ELR (cell line): Measurements from ENCODE around the gene SMAD1.
A peak's percentile ranks its signal among the peaks of the same experiment; 100 is the strongest.
"Not testable (repeated sequence)": the region's sequence is repeated elsewhere in the genome, so short reads cannot be mapped to it uniquely, and the experiment has no call there.

Experiments used
- DNase-seq: peaks from one replicate; pipeline ENCODE4 v3.0.0-alpha.2; 2015; ENCODE audit warnings: low read depth

Gene SMAD1

DNA sequence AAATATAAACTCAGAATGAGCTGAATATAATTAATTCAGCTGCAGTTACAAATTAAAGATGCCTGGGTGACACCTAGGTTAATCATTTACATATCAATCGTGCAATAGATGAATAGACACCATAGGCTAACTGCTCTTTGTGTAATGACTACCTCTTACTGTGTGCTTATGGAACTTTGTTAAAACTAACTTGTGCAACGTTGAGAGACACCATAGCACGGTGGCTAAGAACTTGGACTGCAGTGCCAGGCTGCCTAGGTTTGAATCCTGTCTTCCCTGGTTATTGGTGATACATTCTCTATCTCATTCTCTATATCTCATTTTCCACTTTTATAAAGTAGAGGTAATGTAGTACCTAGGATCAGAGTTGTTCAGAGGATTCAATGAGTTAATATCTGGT is 46.9 kb downstream of the SMAD1 start:
- no peak for DNase-seq

DNA sequence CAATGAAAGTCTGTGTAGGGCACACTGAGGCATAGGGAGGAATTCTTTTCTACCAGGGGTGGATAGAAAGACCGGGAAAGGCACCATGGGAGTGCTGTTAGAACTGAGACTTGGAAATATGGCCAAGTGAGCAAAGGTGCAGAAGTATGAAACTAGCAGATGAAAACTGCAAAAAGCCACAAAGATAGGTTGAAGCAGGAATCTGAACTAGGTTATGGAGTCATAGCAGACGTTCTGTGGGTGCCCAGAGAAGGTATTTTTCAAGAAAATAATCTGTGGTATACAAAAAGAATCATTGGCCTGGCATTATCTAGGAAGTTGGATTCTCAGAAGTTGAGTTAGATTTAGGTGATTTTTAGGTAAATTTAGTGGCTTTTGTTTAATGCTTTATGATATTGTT is 48.5 kb downstream of the SMAD1 start:
- DNase-seq = no peak

DNA sequence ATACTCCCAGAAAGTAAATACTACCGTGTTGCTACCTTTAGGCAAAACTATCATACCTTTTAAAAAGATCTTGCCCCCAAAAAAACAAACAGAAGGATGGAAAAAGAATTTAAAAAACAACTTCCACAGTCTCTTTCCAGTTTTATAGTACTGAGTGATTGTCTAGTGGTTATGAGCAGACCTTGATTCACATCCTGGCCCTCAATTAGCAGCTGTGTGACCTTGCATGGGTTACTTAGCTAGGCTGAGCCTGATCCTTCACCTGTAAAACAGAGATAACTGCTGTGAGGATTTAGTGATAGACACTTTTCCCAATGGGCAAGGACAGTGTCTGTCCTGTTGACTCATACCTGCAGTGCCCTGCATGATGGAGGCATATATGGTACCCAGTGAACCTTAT is 49.0 kb downstream of the SMAD1 start:
- no peak for DNase-seq

DNA sequence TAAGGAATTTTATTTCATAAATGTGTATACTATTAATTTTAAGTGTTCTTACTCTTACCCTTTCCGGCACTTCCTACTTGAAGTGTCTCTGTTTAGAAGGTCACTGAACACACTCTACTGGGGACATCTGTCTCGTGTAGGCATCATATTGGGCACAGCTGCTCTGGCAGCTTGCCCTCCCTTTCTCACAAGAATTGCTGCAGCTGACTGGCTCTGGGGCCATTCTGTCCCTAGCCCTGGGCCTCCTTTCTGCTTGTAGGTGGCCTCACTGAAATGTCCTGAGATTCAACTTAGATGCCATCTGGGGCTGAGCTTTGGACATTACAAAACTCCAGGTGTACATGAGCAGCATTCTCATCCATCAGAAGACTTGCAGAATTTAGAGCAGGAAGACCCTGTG is 49.6 kb downstream of the SMAD1 start:
- no peak for DNase-seq

DNA sequence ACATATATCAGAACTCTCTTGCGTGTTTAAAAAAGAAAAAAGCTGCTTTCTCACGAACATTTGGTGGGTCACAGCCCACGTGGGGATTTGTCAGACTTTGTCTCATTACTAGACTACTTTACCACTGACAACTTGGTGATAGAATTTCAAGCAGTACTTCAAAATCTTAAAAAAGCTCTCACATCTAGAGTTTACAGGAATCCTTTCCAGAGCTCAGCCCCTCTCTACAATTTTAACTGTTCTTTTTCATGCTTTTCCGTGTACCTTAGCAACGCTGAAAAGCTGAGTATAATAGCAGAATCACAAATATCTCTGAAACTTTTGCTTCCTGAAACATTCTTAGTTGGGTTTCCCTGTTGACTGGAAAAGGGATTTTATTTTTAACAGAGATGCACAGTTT is 50.2 kb downstream of the SMAD1 start:
- no peak for DNase-seq

DNA sequence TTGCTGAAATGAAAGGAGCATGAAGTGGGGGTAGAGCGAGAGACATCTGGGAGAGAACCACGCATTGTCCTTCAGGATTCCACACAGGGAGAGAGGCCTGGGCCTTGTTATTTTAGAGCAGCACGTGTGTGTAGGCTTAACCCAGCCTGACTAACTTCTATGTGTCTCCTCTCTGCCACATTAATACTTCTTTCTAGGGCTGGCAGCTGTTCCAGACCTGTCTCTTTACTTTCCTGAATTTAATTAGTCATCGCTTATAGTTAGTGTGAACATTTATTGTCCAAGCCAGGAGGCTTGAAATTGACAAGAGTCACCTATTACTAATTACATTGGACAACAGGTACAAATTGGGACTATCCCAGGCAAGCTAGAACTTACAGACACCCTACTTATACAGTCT is 51.3 kb downstream of the SMAD1 start:
- no peak for DNase-seq

DNA sequence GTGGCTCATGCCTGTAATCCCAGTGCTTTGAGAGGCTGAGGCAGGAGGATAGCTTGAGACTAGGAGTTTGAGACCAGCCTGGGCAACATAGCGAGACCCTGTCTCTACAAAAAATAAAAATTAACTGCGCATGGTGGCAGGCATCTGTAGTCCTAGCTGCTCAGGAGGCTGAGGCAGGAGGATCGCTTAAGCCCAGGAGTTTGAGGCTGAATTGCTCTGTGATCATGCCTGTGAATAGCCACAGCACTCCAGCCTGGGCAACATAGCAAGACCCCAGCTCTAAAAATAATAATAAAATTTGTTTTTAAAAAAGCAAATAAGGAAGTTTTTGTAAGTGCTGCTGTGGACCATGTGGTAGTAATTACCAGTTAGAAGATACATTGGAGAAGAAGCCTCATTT is 51.8 kb downstream of the SMAD1 start:
- not testable (repeated sequence) for DNase-seq

DNA sequence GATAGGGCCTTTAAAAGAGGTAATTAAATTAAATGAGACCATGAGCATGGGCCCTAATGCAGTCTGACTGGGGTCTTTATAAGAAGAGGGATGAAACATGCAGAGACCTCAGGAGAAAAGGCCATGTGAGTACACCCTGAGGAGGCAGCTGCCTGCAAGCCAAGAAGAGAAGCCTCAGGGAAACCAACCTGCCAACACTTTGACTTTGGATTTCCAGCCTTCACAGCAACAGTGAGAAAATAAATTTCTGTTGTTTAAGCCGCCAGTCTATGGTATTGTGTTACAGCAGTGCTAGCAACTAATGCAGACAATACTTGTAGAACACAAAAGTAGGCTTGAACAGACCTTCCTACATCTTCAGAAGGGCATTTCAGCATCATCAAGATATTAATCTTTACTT is 52.3 kb downstream of the SMAD1 start:
- no peak for DNase-seq

DNA sequence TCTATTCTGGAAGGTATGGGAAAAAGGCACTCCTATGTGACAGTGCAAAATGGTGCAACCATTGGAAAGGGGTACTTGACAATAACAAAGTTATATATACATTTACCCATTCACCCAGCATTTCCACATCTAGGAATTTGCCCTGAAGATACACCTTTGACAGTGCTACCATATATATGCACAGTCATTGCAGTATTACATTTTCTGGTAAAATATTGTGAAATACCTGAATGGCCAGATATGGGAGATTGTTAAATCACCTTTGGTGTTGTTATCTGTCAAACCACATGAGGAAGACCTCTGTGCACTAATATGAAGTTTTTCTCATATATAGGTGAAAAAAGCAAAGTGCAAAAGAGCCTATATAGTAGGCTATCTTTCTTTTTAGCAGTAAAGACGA is 53.5 kb downstream of the SMAD1 start:
- DNase-seq = no peak

DNA sequence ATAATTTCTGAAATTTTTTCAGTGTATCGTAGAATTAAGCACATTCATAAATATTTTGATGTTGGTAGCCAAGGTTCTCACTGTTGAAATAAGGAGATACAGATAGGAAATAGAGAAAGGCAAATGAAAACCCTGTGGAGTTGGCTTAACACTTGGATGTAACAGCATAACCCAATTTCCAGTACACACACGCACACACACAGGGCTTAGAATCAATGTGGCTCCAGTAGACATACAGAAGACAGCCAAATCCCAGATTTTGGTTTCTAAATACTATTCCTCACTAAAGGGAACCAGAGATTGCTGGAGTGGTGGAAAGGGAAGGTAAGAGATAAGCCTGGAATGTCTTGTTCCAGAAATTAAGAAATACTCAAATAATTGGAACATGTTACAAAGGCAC is 54.4 kb downstream of the SMAD1 start:
- no peak for DNase-seq

DNA sequence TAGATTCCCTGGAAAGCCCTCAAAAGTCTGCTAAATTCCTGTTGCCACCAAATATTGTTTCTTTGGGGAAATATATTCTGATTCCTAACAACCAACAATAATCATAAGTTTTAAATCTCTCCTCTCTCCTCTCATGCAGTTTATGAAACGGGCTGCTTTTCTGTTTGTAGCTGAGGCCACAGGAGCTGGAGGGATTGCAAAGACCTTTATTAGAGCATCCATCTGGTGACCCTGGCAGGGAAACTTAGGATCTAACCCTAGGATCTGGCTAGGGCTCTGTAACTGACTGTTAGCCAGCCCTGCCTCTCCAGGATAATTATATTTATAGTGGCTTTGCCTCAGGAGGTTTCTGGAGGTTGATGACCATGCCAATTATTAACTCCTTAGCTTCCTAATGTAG is 56.9 kb downstream of the SMAD1 start:
- DNase-seq = no peak

DNA sequence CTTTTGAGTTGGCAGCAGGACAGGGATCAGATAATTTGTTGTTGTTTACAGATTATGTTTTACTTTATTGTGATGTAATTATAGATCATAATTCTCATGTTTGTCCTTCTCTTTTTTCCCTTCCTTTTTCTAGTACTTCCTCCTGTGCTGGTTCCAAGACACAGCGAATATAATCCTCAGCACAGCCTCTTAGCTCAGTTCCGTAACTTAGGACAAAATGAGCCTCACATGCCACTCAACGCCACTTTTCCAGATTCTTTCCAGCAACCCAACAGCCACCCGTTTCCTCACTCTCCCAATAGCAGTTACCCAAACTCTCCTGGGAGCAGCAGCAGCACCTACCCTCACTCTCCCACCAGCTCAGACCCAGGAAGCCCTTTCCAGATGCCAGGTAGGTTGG is 58.0 kb downstream of the SMAD1 start:
- no peak for DNase-seq

DNA sequence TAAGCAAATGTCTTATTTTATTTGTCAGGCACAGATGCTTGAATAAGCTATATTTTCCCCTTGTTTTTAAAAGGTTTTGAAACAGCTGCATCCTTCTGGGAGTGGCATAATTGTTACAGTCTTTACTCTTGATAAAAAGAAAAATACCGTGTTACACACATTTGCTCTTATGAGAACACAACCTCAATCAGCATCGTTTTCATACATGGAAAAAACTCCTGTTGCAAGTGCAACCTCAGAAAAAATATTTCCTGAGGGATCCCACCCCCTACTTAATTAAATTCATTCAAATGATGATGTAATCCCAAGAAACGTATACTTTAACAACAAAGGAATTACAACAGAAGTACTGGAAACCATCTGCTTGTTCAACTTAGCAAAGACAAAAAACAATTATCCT is 58.6 kb downstream of the SMAD1 start:
- DNase-seq = no peak

DNA sequence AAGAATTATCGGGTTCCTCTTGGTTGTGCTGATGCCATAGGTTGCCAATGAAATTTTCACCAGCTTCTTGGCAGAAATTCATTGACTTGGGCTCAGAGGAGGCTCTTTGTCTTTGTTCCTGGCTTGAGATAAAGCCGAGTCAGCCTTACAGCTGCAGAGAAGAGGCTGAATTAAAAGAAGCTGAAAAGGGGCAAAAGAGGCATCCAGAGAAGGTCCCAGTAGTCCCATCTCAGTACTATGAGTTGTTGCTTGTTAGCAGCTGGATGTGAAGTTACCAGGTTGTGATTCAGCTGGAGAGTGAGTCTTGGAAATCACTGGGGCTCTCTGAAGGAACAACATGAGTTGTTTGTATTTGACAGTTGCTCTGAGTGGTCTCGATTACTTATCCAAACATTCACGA is 59.7 kb downstream of the SMAD1 start:
- no peak for DNase-seq

DNA sequence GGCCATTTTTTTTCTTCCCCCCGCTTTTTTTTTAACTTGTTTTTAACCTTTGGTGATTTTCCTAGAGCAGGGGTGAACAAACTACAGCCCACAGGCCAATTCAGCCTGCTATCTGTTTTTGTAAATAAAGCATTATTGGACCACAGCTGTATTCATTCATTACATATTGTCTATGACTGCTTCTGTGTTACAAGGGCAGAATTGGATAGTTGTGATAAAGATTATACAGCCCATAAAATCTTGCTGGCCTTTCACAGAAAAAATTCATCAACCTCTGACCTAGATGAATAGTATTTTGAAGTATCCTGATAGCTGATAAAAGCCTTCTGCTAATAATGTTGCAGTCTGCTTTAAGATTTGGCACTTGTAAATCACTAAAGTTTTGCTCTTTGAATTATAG is 63.4 kb downstream of the SMAD1 start:
- DNase-seq = no peak

DNA sequence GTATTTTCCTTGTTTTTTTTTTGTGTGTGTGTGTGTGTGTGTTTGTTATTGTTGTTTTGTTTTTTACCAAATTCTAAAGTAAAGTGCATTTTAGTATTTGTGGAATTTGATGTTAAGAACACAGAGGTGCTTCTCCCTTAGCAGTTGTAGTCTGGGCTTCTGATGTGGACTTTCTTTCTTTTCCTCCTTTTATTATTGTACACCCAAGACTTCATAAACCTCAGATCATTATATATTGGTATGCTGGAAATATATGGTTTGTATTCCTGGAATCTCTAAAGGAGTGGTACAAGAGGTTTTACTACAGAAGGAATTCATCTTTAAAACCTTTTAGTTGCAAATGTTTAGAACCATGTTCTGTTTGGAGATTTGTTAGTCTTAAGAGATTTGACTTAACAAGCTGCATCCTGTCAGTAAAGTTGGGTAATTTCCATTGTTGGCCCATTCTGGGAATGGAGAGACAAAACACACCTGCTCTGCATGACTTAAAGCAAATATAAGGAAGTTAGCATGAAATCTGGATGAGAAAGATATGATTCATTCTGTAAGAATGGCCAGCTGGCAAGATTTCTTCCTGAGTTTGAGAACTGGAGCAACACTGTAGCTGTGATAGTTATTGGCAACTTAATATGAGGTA is 64.0 kb downstream of the SMAD1 start:
- peak; percentile 75 for DNase-seq

DNA sequence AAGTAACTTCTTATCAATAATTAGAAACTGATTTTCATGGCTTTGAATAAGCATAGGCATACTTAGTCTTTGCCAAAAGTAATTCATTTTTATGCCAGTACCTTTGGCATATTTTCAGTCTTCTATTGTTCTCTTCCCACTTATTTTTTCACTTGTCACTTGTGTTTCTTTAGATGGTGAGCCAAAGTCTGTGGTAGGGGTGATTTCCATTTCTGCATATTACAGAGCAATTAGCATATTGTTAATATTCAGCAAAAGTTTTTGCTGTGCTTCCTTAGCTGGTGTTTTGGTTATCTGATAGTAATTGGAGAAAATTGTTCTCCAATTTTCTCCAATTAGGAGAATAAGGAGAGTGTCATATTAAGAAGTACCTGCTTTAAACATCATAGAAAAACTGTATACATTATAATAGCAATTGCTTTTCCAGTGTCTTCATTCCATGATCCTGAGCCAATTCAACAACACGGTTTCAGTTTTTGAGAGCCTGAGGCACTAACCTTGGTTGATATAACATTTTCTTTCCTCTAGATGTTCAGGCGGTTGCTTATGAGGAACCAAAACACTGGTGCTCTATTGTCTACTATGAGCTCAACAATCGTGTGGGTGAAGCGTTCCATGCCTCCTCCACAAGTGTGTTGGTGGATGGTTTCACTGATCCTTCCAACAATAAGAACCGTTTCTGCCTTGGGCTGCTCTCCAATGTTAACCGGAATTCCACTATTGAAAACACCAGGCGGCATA is 64.7 kb downstream of the SMAD1 start:
- no peak for DNase-seq

DNA sequence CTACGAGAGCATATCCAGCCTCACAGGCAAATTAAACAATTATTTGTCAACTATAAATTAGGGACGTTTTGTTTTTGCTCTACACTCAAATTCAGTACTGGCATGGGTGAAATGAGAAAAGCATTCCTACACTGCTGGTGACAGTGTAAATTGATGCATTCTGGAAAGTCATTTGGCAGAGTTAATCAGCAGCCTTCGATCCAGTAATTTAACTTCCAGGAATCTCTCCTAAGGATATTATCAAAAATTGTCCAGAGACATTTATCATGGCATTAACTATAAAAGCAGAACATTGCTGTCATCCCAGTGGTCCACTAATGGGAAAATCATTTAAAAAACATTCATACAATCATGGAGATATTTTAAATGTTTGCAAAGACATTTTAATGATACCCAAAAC is 70.0 kb downstream of the SMAD1 start:
- no peak for DNase-seq

DNA sequence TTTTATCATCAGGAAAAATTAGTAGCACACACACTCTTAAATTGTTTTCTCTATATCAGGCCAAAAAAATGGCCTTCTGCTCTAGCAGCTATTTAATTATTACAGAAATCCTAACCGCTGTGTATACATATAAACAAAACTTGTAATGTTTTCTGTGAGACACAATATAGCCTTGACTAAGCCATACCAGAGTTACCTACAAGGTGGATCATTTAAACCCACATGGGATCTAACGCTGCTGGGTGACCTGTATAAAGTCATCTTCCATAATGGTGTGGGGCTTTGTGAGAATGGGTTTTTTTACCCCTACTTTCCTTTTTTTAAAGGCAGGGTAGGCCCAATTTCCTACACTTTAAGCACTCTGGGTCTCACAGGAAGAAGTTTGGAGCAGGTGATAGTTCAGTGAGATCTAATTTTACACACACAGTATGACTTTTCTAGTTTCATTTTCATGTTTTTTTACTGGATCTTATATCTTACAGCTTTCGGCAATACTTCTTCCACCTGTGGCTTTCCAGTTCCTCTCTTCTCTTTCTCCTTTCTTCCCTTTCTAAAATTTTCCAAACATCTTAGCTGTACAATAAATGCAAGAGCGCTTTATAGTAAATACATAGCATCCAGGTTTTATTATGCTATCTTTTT is 70.6 kb downstream of the SMAD1 start:
- DNase-seq = no peak

DNA sequence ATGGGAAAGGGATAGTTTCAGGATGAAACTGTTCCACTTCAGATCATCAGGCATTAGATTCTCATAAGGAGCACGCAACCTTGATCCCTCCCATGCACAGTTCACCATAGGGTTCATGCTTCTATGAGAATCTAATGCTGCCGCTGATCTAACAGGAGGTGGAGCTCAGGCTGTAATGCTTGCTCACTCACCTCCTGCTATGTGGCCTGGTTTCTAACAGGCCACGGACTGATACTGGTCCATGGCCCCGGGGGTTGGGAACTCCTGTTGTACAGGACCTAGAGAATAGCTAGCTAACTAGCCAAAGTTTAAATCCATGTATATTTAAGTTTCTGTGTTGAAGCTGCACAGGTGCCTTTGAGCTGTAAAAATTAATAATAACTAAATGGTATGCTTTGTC is 71.7 kb downstream of the SMAD1 start:
- DNase-seq = no peak

DNA sequence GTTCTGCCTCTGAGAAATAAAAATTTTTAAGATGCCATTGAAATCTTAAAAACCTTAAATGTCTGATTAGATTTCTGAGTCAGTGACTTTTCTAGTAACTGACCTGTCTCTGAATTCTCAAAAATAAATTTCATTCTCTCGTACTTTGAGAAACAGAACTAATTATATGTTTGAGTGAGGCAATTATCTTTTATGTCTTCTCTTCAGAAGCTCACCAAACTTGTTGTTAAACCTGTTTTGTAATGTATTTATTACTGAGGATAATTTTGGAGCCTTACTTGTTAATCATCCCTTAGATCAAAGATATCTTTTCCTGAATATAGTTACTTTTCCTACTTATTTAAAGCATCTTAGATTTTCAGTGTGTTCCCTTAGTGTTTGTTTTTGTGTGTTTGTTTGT is 73.0 kb downstream of the SMAD1 start:
- no peak for DNase-seq

DNA sequence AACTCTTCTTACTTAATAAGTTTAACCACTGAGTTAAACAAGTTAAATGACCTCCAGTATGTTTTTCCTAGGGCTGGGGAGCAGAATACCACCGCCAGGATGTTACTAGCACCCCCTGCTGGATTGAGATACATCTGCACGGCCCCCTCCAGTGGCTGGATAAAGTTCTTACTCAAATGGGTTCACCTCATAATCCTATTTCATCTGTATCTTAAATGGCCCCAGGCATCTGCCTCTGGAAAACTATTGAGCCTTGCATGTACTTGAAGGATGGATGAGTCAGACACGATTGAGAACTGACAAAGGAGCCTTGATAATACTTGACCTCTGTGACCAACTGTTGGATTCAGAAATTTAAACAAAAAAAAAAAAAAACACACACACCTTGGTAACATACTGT is 76.1 kb downstream of the SMAD1 start:
- DNase-seq = peak; percentile 70

DNA sequence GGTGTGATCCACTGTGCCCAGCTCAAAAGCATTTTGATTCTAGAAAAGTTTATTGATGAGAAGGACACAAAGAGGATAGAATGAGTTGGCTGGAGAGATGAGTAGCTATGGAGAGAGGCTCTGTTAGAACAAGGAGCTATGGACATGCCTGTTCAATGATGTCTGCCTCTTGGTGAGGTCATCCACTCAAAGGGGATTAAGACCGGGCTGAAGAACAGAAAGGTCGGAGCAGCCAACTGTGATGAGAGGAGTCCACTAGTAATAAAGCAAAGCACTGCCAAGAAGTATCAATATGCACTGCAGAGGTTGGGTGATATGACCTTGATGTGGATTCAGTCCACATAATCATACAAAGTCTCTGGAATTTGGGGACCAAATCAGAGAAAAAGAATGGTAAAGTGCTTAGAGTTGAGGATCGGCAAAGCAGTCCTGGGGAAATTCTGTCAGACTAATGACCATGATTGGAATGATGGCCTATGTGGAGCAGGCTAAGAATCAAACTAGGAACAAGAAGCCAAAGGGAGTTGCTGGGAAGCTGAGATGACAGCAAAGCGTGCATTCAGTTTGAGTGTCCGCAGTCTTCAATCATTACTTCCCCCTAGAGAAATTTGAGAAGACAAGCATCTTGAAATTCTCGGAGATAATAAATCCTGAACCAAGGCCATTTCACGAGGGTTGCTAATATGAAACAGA is 81.8 kb downstream of the SMAD1 start:
- DNase-seq = no peak
